ENCODE measurements around the gene BEND7. TPM values are rescaled to one million over a fixed set of nuclear protein-coding genes. Genes with fewer than 3 reads are reported as not detected.

The BEND7 gene
- total RNA-seq, 3 donors from 2014 or later = 17.1 to 33.4 (median 28.7) TPM

- no peak for ATAC-seq
- no peak for DNase-seq
- intact Hi-C loops (cut with DNase I, micrococcal nuclease) = no loop called here
- no peak for TF ChIP-seq CTCF (IDR thresholded peaks at IDR 0.05)
- no peak overlapping the region for H3K4me3 ChIP-seq
- H3K36me3 ChIP-seq (ENCODE audit: low read depth) = no peaks in the 10 kb centered on the region
- no peaks in the 10 kb centered on the region for H3K4me1 ChIP-seq (ENCODE audit: low read depth)
- no peaks in the 10 kb centered on the region for H3K9me3 ChIP-seq
Measured at GRCh38 chr10:13500201-13500600, 28.6 kb downstream of the BEND7 start.

GRCh38 chr10:13499150-13499549, 29.7 kb downstream of the BEND7 start:
- ATAC-seq = no peak
- Histone ChIP-seq H3K36me3 (ENCODE audit: low read depth) (no peaks in the 10 kb centered on the region), H3K4me3 (no peak overlapping the region), H3K4me1 (ENCODE audit: low read depth) (no peaks in the 10 kb centered on the region), H3K9me3 (no peaks in the 10 kb centered on the region)
- no peak for TF ChIP-seq CTCF (IDR thresholded peaks at IDR 0.05)
- intact Hi-C loops (cut with DNase I, micrococcal nuclease) = no loop called here
- DNase-seq = no peak

- DNase-seq (no peak), ATAC-seq (no peak)
- H3K9me3 ChIP-seq = no peaks in the 10 kb centered on the region
- intact Hi-C loops (cut with DNase I, micrococcal nuclease) = no loop called here
- no peaks in the 10 kb centered on the region for H3K36me3 ChIP-seq (ENCODE audit: low read depth)
- no peak overlapping the region for H3K4me3 ChIP-seq
- no peaks in the 10 kb centered on the region for H3K4me1 ChIP-seq (ENCODE audit: low read depth)
- TF ChIP-seq CTCF (IDR thresholded peaks at IDR 0.05) = no peak
Measured at GRCh38 chr10:13496931-13497330, 31.9 kb downstream of the BEND7 start.

GRCh38 chr10:13496164-13496563, 32.6 kb downstream of the BEND7 start:
- no peak for ATAC-seq
- Histone ChIP-seq H3K9me3 (no peaks in the 10 kb centered on the region), H3K4me1 (ENCODE audit: low read depth) (no peaks in the 10 kb centered on the region), H3K4me3 (no peak overlapping the region), H3K36me3 (ENCODE audit: low read depth) (no peaks in the 10 kb centered on the region)
- DNase-seq = no peak
- TF ChIP-seq CTCF (IDR thresholded peaks at IDR 0.05) = no peak
- intact Hi-C loops (cut with DNase I, micrococcal nuclease) = no loop called here

GRCh38 chr10:13492493-13493180, 36.2 kb downstream of the BEND7 start:
- intact Hi-C loops (cut with DNase I, micrococcal nuclease) = no loop called here
- Histone ChIP-seq H3K36me3 (ENCODE audit: low read depth) (no peaks in the 10 kb centered on the region), H3K9me3 (no peaks in the 10 kb centered on the region), H3K4me3 (no peak overlapping the region), H3K4me1 (ENCODE audit: low read depth) (no peaks in the 10 kb centered on the region)
- DNase-seq (peak in 1 of 3 donors; percentile 11), ATAC-seq (peak; percentile 93)
- no peak for TF ChIP-seq CTCF (IDR thresholded peaks at IDR 0.05)
